GM18505 (cell line): Measurements from ENCODE around the gene IRF5.
"Not testable (repeated sequence)": the region's sequence is repeated elsewhere in the genome, so short reads cannot be mapped to it uniquely, and the experiment has no call there.

Experiments used
- ATAC-seq: cut with Tn5 transposase; IDR thresholded peaks from one replicate; pipeline ENCODE4 v1.9.1; 2021; ENCODE audit not compliant: unreplicated experiment
- POLR2A ChIP-seq: IDR thresholded peaks from 4 replicates; pipeline ENCODE4 v1.6.1; 2011; ENCODE audit warnings: borderline replicate concordance; ENCODE audit not compliant: insufficient read depth, insufficient read length; ENCODE audit errors: extremely low read depth

Gene IRF5

DNA sequence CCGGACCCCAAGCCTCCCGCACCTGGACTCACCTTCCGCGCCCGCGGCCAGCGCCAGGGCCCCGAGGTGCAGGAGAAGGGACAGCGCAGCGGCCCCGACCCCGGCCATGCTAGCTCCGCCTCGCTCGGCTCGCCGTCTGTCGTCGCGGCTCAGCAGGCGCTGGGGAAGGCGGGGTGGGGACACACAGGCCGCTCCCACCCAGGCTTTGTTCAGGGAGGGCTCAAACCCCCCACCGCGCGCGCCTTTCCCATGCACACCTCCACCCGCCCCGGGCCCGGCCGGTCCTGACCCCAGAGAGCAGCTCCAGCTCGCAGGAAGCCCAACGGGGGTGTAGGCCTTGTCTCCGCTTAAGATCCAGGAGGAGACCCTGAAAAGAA lies 27.2 kb upstream of the IRF5 start, which contains the start of gene KCP:
Gene KCP (minus strand): TSS at position 141 of the 377 bp plus-strand sequence. CDS start 33 bp downstream, at position 108.
- no peak for TF ChIP-seq POLR2A
- ATAC-seq = no peak

DNA sequence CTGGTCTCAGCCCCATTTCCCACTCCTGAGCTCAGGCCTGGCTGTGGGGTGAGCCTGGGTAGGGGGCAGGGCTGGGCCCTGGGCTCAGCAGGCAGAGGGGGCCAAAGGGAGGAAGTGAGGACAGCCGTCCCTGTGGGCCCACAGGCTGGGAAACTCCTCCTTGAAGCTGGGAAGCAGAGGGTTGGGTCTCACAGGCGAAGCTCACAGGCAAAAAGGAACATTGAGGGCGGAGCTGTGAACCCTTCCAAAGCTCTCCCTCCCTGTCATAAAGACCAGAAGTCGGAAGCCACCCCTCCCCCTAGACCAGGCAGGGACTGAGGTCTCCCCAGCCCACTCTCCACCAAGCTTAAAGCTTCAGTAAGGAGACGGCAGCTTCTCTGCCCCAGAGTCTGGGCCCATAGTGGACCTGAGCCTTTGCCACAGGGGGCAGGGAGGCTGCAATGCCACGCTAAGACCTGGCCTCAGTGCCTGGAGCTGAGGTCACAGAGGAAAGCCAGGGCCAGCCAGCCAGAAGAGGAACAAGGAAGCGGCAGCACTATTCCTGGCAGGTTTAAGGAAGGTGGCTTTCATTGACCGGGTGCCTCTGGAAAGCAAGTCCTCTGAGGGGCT lies 26.2 kb upstream of the IRF5 start:
- no peak for TF ChIP-seq POLR2A
- ATAC-seq = no peak

DNA sequence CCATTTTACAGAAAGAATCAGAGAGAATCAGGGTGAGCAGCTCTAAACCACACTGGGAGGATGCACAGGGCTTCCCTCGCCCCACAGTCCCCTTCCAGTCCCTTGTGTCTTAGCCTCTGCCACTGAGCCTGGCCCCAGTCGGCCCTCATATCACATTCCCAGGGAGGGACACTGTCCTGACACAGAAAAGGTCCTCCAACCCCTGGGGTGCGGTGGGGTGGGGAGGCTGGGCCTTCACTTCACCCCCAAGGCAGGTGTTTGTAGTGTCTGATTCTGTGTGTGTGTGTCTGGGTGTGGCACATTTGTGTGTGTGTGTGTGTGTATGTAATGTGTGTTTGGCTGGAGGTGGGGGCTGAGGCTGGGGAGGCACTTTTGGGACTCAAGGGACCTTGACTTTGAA lies 25.4 kb upstream of the IRF5 start:
- no peak for TF ChIP-seq POLR2A
- ATAC-seq = no peak

DNA sequence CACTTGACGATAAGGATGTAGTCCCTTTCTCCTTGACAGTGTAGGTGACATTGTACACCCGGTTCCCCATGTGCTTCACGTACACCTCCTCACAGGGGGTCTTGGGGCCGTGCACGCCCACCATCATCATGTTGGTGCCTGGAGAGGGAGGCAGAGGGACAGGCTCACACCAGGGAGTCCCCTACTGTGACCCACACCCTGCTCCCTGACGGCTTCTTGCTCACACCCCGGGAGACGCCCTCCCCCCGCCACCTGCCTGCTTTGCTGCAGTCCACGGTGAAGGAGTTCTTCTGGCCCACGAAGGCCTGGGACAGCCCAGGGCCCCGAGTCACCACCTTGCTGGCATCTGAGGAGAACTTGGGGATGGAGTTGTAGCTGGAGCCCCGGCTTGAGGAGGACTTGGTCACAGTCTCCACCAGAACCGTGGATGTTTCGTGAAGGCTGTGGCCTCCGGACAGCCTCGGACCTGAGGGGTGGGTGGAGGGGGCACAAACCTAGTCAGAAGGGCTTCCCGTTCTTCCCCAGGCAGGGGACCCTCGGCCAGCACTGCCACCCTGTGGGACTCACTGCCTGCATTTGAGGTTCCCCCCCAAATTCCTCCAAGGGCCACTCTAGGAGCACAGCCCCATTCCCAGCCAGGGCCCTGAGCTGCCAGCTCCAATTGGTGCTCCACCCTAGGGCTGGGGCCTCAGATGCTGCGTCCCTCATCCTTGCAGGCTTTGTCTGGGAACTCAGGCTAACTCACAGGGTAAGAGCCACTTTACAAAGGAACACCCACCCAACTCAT lies 24.8 kb upstream of the IRF5 start:
- ATAC-seq = not testable (repeated sequence)

DNA sequence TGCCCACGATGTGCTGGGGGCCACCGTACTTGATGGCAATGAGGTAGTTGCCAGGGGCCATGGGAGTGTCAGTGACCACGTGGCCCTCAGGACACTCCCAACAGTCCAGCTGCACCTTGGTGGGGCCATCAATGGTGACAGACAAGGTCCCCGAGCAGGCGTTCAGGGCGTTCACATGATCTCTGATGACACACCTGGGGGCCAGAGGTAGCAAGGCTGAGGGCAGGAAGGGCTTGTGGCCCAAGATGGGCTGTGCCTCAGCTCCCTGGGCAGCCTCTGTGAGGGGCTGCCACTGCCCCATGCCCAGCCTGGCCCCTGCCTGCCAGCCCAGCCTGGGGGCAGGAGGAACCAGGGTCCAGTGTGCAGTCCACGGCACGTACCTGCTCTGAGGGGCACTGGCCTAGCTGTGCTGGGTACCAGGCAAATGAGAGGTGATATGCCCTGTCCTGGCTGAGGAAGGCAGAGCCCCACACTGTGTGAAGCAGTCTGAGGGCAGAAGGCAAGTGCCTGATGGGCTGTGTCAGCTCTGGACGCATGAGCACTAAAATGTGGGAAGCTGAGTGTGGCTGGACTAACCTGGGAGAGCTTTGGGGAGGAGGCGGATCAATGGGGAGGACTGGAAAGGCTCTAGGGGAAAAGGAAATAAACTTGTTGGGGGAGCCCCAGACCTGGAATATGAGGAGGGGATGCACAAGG lies 23.7 kb upstream of the IRF5 start:
- no peak for TF ChIP-seq POLR2A

DNA sequence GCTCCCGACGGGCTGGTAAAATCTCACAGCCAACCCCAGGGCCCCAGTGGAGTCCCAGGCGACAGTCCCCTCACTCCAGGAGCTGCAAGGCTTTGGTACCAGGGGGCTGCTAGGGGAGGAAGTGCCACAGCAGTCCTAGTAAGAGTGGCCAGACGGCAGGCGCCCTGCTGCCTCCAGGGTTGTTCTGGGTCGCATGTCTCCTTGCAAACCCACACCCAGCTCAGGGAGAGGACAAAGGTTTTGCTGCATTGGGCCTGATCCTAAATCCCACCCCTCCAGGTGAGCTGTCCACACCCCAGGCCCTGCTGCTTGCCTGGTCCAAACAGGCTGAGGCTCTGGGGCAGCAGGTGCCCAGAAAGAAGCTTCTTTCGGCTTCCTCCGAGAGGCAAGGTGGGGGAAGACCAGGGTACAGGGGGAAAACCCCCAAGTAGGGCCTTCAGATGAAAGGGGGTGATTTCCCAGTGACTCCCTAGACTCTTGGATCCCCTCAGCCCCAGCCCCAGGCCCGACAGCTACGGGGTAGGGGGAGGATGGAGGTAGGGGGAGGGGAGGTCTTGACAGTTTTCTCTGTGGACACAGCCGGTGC lies 23.1 kb upstream of the IRF5 start:
- no peak for ATAC-seq

More for the DNA sequence above, 23.7 kb upstream of the IRF5 start:
- no peak for ATAC-seq

DNA sequence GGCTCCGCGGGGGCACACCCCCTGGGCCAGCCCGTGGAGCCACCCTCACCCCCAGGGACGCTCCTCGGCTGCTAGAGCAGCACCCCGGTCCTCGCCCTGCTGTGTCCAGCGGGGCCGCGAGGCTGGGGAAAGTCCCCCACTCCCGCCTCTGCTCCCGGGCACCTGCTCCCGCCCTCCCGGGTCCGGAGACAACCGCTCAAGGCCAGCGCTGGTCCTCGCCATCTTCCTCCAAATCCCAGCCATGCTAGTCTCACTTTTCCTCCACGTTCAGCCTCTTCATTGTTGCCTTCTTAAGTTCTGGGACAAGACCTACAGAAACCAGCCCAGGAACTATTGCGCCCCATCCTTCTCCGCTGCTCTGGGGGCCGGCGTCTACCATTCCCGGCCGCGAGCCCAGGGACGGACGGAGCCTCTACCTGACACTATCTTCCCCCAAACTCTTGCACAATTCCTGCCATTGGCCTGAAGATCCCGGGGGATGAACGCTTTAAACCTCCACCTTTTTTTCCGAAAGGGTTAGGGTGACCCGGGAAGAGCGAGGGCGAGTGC lies 22.4 kb upstream of the IRF5 start:
- no peak for TF ChIP-seq POLR2A
- ATAC-seq = no peak

More for the DNA sequence above, 23.1 kb upstream of the IRF5 start:
- no peak for TF ChIP-seq POLR2A

DNA sequence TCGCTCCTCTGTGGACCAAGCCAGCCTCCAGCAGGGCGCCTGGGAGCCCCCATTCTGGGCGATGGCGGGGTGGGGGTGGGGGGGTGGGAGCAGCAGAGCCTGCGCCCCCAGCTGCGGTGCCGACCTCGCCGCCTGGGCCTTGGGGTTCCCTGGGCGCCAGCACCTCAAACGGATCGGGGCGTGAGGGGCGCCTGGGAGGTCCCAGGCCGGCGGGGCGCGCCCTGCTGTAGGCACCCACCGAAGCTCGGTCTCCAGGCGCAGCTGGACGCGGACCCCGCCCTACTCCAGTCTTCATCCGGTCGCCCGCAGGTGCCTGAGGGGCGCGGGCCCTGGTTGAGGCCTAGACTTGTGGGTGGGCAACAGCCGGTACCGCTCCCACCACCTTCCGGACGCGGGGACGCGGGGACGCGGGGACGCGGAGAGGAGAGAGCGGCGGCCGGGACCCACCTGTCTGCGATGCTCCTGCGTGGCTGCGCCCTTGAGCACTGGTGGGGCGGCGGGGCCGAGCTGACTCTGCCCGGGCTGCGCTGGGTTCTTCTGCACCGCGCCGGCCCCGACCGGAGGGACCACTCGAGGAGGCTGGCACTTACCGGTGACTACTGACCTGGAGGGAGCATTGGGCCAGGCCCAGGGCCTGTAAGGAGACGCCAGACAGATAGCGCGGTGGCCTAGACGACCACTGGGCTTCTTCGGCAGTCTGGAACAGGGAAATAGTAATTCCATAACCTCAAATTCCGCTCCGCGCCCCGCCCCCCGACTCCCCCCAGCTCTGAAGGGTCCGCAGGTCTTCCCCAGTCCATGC lies 21.7 kb upstream of the IRF5 start:
- TF ChIP-seq POLR2A = no peak
- no peak for ATAC-seq

DNA sequence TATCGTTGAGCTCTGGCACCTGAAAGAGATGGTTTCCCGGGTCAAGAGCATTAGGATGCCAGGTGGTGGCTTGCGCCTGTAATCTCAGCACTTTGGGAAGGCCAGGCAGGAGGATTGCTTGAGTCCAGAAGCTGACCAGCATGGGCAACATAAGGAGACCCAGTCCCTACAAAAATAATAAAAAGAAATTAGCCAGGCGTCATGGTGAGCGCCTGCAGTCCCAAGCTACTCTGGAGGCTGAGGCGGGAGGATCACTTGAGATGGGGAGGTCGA lies 21.1 kb upstream of the IRF5 start:
- no peak for ATAC-seq
- TF ChIP-seq POLR2A = no peak

DNA sequence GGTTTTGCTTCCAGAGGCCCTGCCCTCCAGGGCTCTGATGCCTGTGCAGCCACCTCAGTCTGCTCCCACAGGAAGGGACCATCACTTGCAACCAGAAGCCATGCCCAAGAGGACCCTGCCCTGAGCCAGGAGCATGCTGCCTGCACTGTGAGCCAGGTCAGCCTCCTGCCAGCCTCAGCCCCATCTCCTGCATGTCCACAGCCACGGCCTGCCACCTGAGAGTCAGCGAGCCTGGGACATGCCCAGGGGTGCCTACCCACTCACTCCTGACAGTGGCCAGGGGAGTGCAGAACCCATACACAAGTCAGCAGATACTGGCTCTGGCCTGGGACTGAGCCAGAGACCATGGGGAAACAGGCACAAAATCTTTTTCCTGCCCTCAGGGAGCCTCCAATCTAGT lies 20.6 kb upstream of the IRF5 start:
- ATAC-seq = no peak
- TF ChIP-seq POLR2A = no peak

DNA sequence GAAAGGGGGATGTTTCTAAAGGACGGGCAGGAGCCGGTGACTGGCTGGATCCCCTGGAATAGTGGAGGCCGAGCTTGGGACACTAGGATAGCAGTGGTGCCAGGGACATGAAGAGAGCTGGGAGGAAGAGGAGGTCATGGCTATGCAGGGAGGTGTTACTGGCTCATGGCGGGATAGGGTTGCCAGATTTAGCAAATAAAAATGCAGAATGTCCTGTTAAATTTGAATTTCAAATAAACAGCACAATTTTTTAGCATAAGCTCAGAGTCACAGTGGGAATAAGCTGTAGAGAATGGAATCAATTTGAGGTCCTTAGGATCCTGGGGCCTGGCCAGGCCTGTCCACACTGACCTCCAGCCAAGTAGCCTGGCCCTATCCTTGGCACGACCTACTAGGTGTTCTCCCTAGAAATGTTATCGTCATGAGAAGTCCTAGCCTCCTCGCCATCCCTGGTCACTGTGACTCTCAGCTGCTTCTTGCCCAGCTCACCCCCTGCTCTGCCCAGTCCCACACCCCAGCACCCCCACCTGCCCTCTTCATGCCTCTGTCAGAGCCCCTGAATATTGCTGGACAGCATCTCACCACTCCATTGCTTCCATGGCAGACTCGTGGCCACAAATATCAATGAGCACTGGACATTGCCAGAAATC lies 19.6 kb upstream of the IRF5 start:
- TF ChIP-seq POLR2A = no peak
- no peak for ATAC-seq

DNA sequence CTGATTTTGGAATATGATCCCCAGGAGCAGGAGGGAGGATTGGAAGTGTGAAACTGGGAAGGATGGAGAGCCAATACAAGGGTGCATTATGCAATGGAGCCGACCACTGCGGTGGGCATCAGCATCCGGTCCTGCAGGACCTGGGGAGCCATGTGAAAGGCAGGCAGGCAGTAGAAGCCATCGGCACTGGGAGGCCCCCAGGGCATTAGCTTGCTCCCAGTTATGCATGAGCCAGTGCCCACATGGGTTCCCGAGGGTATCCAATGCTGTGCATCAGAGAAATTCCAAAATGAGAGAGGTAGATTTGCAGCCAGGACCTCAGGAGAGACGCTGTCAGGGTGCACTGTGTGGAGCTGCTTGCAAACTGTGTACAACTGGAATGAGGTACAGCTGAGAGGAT lies 18.5 kb upstream of the IRF5 start:
- ATAC-seq = no peak
- no peak for TF ChIP-seq POLR2A
